IPS DF 6.9 (cell line): Measurements from ENCODE around the gene SNAP25.

Source experiments
- DNase-seq: peaks from one replicate; pipeline ENCODE4 v3.0.0-alpha.2; 2013; ENCODE audit warnings: low read depth, low spot score
- H3K27ac ChIP-seq: one replicate; pipeline ENCODE4 v1.5.1; 2013; ENCODE audit warnings: low read length, control low read depth
- H3K27me3 ChIP-seq: 2 replicates; pipeline ENCODE4 v1.6.1; 2013; ENCODE audit warnings: mild to moderate bottlenecking, low read length; ENCODE audit not compliant: control insufficient read depth, insufficient read depth
- H3K36me3 ChIP-seq: 2 replicates; pipeline ENCODE4 v1.6.1; 2013; ENCODE audit warnings: low read length; ENCODE audit not compliant: control insufficient read depth, insufficient read depth
- H3K4me1 ChIP-seq: 2 replicates; pipeline ENCODE4 v1.6.1; 2013; ENCODE audit warnings: low read length; ENCODE audit not compliant: control insufficient read depth, insufficient read depth
- H3K4me3 ChIP-seq: 2 replicates; pipeline ENCODE4 v1.5.1; 2013; ENCODE audit warnings: mild to moderate bottlenecking, low read length
- H3K9me3 ChIP-seq: 2 replicates; pipeline ENCODE4 v1.6.1; 2013; ENCODE audit warnings: low read length, inconsistent platforms; ENCODE audit not compliant: control insufficient read depth, insufficient read depth
- WGBS: extraction: QIAGEN DNeasy Blood & Tissue Kit; methylation state at CpG from one replicate; pipeline ENCODE4 v1.1.7; 2013; ENCODE audit warnings: mixed read lengths, missing lambda C conversion rate; ENCODE audit not compliant: insufficient read length, insufficient coverage; 5-methylcytosine and 5-hydroxymethylcytosine counted together

SNAP25 gene

DNA sequence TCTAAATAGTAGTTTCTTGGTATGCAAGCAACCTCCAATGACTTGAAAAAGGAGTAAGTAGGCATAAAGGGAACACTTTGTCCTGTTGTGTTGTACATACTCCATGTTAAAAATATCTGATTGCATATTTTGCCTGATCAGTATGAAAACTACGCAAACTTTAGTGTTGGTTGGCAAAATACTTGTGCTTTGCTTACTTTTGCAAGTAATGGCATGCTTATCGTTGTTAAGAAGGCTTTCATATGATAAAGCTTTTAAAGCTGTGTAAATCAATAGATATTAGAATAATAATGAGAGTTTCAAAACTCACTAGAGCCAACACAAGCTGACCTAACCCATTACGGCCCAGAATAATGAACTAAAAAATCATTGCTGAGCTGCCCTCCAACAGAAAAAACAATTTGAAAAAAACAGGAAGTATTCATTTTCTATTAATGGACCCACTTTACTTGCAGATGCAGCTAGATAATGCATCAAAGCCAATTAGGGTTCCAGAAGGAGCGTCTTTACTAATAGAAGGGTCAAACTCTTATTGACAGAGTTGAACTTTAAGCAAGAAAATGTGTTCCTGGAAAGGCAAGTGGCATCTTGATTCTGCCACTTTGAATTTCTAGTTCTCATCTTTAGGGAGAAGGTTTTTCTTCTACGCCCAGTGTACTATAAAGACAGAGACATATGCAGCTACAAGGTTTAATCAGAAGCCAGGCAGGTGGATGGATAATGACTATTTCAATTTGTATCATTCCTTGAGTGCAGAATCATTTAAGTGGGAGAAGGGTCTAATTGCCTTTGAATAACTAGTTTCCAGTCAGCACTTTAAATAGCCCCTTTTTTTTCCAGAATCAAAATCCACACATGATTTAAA is 82.2 kb downstream of the SNAP25 start:
- H3K4me1 ChIP-seq, result no peaks in the 10 kb centered on the region
- H3K36me3 ChIP-seq, result no peaks in the 10 kb centered on the region
- no peak for DNase-seq
- H3K27me3 ChIP-seq, result no peaks in the 10 kb centered on the region
- no CpG with 5 or more reads among the region's 5 CpGs for whole genome bisulfite sequencing
- no peaks in the 10 kb centered on the region for H3K9me3 ChIP-seq
- H3K27ac ChIP-seq, result no peak overlapping the region
- no peak overlapping the region for H3K4me3 ChIP-seq

DNA sequence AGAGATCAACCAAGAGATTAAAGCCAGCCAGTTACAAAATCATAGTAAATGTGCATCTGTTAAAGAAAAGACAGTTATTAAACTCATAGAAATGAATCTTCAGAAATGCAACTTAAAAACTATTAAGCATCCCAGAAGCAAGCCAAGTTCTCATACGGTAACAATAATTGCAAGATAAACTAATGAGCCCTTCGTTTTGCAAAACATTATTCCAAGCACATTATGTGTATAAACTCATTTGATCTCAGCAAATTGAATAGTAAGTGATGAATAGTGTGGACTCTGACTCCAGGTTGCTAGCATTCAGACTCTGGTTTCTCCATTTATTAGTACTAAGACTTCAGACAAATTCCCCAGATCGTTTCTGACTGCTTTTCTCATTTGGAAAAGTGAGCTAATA is 85.2 kb downstream of the SNAP25 start:
- no peak overlapping the region for H3K4me3 ChIP-seq
- no peak overlapping the region for H3K27ac ChIP-seq
- no peaks in the 10 kb centered on the region for H3K4me1 ChIP-seq
- no peaks in the 10 kb centered on the region for H3K9me3 ChIP-seq
- H3K27me3 ChIP-seq, result no peaks in the 10 kb centered on the region
- no peak for DNase-seq
- no CpG with 5 or more reads among the region's 3 CpGs for WGBS
- no peaks in the 10 kb centered on the region for H3K36me3 ChIP-seq

DNA sequence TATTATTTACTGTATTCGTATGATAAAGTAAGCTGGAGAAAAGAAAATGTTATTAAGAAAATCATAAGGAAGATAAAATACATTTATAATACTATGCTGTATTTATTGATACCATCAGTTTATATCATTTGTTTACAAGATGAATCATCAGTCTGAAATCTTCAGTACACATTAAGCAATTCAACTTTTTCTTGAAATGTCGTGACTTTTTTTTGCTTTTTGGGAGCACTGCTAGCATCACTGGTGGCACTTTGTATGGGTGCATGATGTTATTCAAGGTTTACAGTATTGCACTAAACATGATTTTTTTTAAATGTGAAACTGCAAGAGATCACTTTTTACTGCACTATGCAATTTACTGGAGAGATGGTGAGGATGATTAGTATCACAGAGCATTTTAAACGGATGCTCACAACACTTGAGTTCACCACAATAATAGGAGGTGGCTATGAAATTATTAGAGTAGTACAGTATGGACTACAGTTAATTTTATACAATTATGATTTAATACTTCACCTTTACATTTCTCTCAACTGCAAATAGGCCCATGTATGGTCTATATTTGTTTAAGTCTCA is 85.9 kb downstream of the SNAP25 start:
- Histone ChIP-seq H3K27ac (no peak overlapping the region), H3K27me3 (no peaks in the 10 kb centered on the region), H3K4me3 (no peak overlapping the region), H3K9me3 (no peaks in the 10 kb centered on the region), H3K4me1 (no peaks in the 10 kb centered on the region), H3K36me3 (no peaks in the 10 kb centered on the region)
- no peak for DNase-seq
- WGBS, result no CpG with 5 or more reads among the region's 3 CpGs

GRCh38 chr20:10306440-10307358 is 88.1 kb downstream of the SNAP25 start:
- Histone ChIP-seq H3K4me1 (no peaks in the 10 kb centered on the region), H3K36me3 (no peaks in the 10 kb centered on the region), H3K9me3 (no peaks in the 10 kb centered on the region), H3K27ac (no peak overlapping the region), H3K4me3 (no peak overlapping the region), H3K27me3 (no peaks in the 10 kb centered on the region)
- WGBS, result no CpG with 5 or more reads among the region's 3 CpGs
- DNase-seq, result no peak

DNA sequence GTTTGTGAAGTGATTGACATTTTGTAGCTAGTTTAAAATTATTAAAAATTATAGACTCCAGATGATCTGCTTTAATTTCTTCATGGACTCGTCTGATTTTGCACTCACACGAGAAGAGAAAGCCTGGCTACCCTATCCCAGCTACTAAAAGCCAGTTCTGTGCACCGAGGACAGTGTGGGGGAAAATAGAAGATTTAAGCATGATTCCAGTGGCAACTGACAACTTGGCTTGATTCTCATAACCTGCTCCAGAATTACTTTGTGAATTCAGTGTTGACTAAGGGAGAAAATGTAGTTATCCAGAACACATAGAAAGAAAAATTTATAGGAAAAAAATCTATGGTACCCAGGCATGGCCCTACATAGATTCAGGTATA is 88.7 kb downstream of the SNAP25 start:
- Histone ChIP-seq H3K4me1 (no peaks in the 10 kb centered on the region), H3K9me3 (no peaks in the 10 kb centered on the region), H3K4me3 (no peak overlapping the region), H3K27me3 (no peaks in the 10 kb centered on the region), H3K36me3 (no peaks in the 10 kb centered on the region), H3K27ac (no peak overlapping the region)
- WGBS, result no CpG with 5 or more reads among the region's 3 CpGs
- no peak for DNase-seq

GRCh38 chr20:10308652-10309051 is 90.0 kb downstream of the SNAP25 start:
- H3K27me3 ChIP-seq, result no peaks in the 10 kb centered on the region
- H3K4me1 ChIP-seq, result no peaks in the 10 kb centered on the region
- H3K36me3 ChIP-seq, result no peaks in the 10 kb centered on the region
- H3K9me3 ChIP-seq, result no peaks in the 10 kb centered on the region
- DNase-seq, result no peak
- no peak overlapping the region for H3K27ac ChIP-seq
- H3K4me3 ChIP-seq, result no peak overlapping the region
- no CpG with 5 or more reads among the region's 2 CpGs for WGBS

- Histone ChIP-seq H3K4me1 (no peaks in the 10 kb centered on the region), H3K27ac (no peak overlapping the region), H3K4me3 (no peak overlapping the region), H3K27me3 (no peaks in the 10 kb centered on the region), H3K36me3 (no peaks in the 10 kb centered on the region), H3K9me3 (no peaks in the 10 kb centered on the region)
- DNase-seq, result no peak
- WGBS, result no CpG with 5 or more reads among the region's 2 CpGs
These were observed 90.7 kb downstream of the SNAP25 start for GRCh38 chr20:10309326-10309725.

- DNase-seq, result no peak
- no peaks in the 10 kb centered on the region for H3K36me3 ChIP-seq
- H3K27ac ChIP-seq, result no peak overlapping the region
- no peak overlapping the region for H3K4me3 ChIP-seq
- H3K9me3 ChIP-seq, result no peaks in the 10 kb centered on the region
- H3K27me3 ChIP-seq, result no peaks in the 10 kb centered on the region
- WGBS, result no CpG with 5 or more reads among the region's 1 CpG
- H3K4me1 ChIP-seq, result no peaks in the 10 kb centered on the region
These were observed 93.5 kb downstream of the SNAP25 start for GRCh38 chr20:10312111-10312510.

DNA sequence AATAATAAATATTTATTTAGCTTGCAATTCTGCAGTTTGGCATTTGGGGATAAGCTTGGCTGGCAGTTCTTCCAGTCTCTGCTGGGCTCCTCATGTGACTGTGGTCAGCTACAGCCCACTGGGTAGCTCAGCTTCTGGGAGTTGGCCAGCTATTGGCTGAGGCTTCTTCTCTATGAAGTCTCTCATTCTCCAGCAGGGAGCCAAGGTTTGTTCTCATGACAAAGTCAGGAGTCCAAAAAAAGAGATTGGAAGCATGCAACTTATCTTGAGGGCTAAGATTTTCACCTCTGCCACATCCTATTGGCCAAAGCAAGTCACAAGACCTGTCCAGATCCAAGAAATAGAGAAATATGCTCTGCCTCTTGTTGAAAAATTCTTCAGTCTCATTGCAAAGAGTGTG is 94.6 kb downstream of the SNAP25 start:
- no peak overlapping the region for H3K4me3 ChIP-seq
- peaks cover under 1% of the 10 kb centered on the region; the same call in 1 of the 2 replicates for H3K9me3 ChIP-seq
- no peaks in the 10 kb centered on the region for H3K4me1 ChIP-seq
- no peak for DNase-seq
- no peaks in the 10 kb centered on the region for H3K27me3 ChIP-seq
- H3K27ac ChIP-seq, result no peak overlapping the region
- no peaks in the 10 kb centered on the region for H3K36me3 ChIP-seq

- Histone ChIP-seq H3K27me3 (no peaks in the 10 kb centered on the region), H3K27ac (no peak overlapping the region), H3K4me1 (no peaks in the 10 kb centered on the region), H3K36me3 (no peaks in the 10 kb centered on the region), H3K9me3 (peaks cover 1% of the 10 kb centered on the region; the same call in 1 of the 2 replicates), H3K4me3 (no peak overlapping the region)
- no peak for DNase-seq
- WGBS, result no CpG with 5 or more reads among the region's 3 CpGs
These were observed 95.1 kb downstream of the SNAP25 start for GRCh38 chr20:10313701-10314100.
